ENCODE data around the gene ASXL1. TPM values are rescaled to one million over a fixed set of nuclear protein-coding genes. Genes with fewer than 3 reads are reported as not detected.

Gene ASXL1
- total RNA-seq, 1 experiment from 2014 or later, result 22.7 TPM

DNA sequence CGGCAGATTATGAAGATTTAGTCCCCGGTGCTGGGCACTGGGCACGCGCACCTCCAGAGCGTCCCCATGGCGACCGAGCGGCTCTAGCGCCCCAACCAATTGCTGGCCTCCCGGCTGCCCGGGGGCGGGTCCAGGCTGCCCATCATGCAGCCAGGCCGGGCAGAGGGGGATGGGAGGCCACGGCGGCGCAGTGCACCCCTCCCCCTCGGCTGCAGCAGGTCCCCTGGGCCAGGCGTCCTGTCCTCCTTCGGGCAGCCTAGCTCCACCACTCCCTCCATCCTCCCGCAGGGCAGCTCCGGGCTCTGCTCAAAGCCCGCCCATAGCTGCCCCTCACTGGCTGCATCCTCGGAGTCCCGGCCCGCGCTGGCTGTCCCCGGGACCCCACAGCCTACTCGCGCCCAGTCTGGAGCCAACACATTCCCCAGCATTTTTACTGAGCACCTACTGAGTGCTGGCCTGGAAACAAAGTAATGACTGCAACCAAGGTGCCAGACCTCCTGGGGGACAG lies 99.4 kb downstream of the ASXL1 start:
- H3K27ac Mint-ChIP-seq, result peak overlapping the region; percentile 84
- peak; percentile 90 for DNase-seq (ENCODE audit: low spot score)
- no peaks in the 10 kb centered on the region for H3K27me3 Mint-ChIP-seq (ENCODE audit: low read depth)
- peaks cover 9% of the 10 kb centered on the region; the same call in 1 of the 2 replicates for H3K36me3 Mint-ChIP-seq
- TF ChIP-seq, protein P1, sequence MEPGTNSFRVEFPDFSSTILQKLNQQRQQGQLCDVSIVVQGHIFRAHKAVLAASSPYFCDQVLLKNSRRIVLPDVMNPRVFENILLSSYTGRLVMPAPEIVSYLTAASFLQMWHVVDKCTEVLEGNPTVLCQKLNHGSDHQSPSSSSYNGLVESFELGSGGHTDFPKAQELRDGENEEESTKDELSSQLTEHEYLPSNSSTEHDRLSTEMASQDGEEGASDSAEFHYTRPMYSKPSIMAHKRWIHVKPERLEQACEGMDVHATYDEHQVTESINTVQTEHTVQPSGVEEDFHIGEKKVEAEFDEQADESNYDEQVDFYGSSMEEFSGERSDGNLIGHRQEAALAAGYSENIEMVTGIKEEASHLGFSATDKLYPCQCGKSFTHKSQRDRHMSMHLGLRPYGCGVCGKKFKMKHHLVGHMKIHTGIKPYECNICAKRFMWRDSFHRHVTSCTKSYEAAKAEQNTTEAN (CRISPR knock-in tag; IDR thresholded peaks at IDR 0.05), result 0 out of 2 replicates have a peak, but pooled peaks have one; percentile 28
- TF ChIP-seq, protein P2, sequence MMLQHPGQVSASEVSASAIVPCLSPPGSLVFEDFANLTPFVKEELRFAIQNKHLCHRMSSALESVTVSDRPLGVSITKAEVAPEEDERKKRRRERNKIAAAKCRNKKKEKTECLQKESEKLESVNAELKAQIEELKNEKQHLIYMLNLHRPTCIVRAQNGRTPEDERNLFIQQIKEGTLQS (CRISPR knock-in tag; conservative IDR thresholded peaks at IDR 0.05), result no peak
- TF ChIP-seq CBFB (CRISPR knock-in tag; IDR thresholded peaks at IDR 0.05; ENCODE audit: low read depth) (no peak), GTF2I (CRISPR knock-in tag; conservative IDR thresholded peaks at IDR 0.05) (peak; percentile 81), NFYB (CRISPR knock-in tag; conservative IDR thresholded peaks at IDR 0.05; ENCODE audit: low read depth) (peak; percentile 61), ZNF423 (CRISPR knock-in tag; IDR thresholded peaks at IDR 0.05) (peak; percentile 20; the same call in 1 of the 2 replicates), ESRRA (CRISPR knock-in tag; IDR thresholded peaks at IDR 0.05; ENCODE audit: borderline replicate concordance) (no peak), CREM (CRISPR knock-in tag; IDR thresholded peaks at IDR 0.05) (no peak), FOXK1 (CRISPR knock-in tag; IDR thresholded peaks at IDR 0.05) (peak; percentile 35; the same call in 1 of the 2 replicates), ZNF263 (CRISPR knock-in tag; IDR thresholded peaks at IDR 0.05; ENCODE audit: low read depth) (0 out of 2 replicates have a peak, but pooled peaks have one; percentile 11), GABPB1 (CRISPR knock-in tag; IDR thresholded peaks at IDR 0.05) (no peak), SP1 (CRISPR knock-in tag; conservative IDR thresholded peaks at IDR 0.05) (peak; percentile 78), TEAD4 (CRISPR knock-in tag; IDR thresholded peaks at IDR 0.05) (no peak)
- TF ChIP-seq, protein P3, sequence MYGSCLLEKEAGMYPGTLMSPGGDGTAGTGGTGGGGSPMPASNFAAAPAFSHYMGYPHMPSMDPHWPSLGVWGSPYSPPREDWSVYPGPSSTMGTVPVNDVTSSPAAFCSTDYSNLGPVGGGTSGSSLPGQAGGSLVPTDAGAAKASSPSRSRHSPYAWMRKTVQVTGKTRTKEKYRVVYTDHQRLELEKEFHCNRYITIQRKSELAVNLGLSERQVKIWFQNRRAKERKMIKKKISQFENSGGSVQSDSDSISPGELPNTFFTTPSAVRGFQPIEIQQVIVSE (CRISPR knock-in tag; IDR thresholded peaks at IDR 0.05; ENCODE audit: borderline replicate concordance), result no peak
- TF ChIP-seq, protein P4, sequence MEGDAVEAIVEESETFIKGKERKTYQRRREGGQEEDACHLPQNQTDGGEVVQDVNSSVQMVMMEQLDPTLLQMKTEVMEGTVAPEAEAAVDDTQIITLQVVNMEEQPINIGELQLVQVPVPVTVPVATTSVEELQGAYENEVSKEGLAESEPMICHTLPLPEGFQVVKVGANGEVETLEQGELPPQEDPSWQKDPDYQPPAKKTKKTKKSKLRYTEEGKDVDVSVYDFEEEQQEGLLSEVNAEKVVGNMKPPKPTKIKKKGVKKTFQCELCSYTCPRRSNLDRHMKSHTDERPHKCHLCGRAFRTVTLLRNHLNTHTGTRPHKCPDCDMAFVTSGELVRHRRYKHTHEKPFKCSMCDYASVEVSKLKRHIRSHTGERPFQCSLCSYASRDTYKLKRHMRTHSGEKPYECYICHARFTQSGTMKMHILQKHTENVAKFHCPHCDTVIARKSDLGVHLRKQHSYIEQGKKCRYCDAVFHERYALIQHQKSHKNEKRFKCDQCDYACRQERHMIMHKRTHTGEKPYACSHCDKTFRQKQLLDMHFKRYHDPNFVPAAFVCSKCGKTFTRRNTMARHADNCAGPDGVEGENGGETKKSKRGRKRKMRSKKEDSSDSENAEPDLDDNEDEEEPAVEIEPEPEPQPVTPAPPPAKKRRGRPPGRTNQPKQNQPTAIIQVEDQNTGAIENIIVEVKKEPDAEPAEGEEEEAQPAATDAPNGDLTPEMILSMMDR (IDR thresholded peaks at IDR 0.05), result no peak
- TF ChIP-seq, protein P5, sequence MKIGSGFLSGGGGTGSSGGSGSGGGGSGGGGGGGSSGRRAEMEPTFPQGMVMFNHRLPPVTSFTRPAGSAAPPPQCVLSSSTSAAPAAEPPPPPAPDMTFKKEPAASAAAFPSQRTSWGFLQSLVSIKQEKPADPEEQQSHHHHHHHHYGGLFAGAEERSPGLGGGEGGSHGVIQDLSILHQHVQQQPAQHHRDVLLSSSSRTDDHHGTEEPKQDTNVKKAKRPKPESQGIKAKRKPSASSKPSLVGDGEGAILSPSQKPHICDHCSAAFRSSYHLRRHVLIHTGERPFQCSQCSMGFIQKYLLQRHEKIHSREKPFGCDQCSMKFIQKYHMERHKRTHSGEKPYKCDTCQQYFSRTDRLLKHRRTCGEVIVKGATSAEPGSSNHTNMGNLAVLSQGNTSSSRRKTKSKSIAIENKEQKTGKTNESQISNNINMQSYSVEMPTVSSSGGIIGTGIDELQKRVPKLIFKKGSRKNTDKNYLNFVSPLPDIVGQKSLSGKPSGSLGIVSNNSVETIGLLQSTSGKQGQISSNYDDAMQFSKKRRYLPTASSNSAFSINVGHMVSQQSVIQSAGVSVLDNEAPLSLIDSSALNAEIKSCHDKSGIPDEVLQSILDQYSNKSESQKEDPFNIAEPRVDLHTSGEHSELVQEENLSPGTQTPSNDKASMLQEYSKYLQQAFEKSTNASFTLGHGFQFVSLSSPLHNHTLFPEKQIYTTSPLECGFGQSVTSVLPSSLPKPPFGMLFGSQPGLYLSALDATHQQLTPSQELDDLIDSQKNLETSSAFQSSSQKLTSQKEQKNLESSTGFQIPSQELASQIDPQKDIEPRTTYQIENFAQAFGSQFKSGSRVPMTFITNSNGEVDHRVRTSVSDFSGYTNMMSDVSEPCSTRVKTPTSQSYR (CRISPR knock-in tag; IDR thresholded peaks at IDR 0.05), result peak; percentile 99
- TF ChIP-seq, protein P6, sequence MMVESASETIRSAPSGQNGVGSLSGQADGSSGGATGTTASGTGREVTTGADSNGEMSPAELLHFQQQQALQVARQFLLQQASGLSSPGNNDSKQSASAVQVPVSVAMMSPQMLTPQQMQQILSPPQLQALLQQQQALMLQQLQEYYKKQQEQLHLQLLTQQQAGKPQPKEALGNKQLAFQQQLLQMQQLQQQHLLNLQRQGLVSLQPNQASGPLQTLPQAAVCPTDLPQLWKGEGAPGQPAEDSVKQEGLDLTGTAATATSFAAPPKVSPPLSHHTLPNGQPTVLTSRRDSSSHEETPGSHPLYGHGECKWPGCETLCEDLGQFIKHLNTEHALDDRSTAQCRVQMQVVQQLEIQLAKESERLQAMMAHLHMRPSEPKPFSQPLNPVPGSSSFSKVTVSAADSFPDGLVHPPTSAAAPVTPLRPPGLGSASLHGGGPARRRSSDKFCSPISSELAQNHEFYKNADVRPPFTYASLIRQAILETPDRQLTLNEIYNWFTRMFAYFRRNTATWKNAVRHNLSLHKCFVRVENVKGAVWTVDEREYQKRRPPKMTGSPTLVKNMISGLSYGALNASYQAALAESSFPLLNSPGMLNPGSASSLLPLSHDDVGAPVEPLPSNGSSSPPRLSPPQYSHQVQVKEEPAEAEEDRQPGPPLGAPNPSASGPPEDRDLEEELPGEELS (CRISPR knock-in tag; IDR thresholded peaks at IDR 0.05), result peak; percentile 59
- no peaks in the 10 kb centered on the region for H3K9me3 Mint-ChIP-seq
- H3K4me1 Mint-ChIP-seq, result peaks cover 13% of the 10 kb centered on the region
- peak; percentile 91 for ATAC-seq
- ChIA-PET POLR2A (interaction anchor here (1.0 kb wide), 1 partner anchor 18 kb away, joined by 3 read pairs; no protein-coding TSS in a partner anchor), CTCF (interaction anchor here (0.5 to 2.9 kb wide), 19 partner anchors 9 to 217 kb away, joined by 3 to 19 read pairs (median 4); no protein-coding TSS in a partner anchor)
- H3K4me3 Mint-ChIP-seq, result peak overlapping the region; percentile 59
